K562 (cell line): Measurements from ENCODE around the gene FAM156A. TPM values are rescaled to one million over a fixed set of nuclear protein-coding genes. Genes with fewer than 3 reads are reported as not detected.

Source experiments
- ATF1 ChIP-seq, 2 experiments: fragments of 450-650 bp in 1 of 2; IDR thresholded peaks; 2 replicates each; pipeline ENCODE4 v1.6.1; 2016; ENCODE audit warnings: missing compliant biosample characterization in 1 of 2, missing genetic modification characterization in 1 of 2
- BRD4 ChIP-seq: fragments of 200-600 bp; sonication (generic); IDR thresholded peaks from 2 replicates; pipeline ENCODE4 v1.6.1; 2017; ENCODE audit warnings: inconsistent platforms
- C11orf30 ChIP-seq: fragments of 450-650 bp; IDR thresholded peaks from 2 replicates; pipeline ENCODE4 v1.6.1; 2016; ENCODE audit warnings: low read depth, mild to moderate bottlenecking
- CAMTA2 ChIP-seq: fragments of 250-450 bp; sonication (Bioruptor Pico); conservative IDR thresholded peaks from 2 replicates; pipeline ENCODE4 v1.5.1; 2022
- CBFB ChIP-seq: sonication (generic); formaldehyde crosslinking; IDR thresholded peaks from 2 replicates; pipeline ENCODE4 v1.4.0; 2020; ENCODE audit warnings: mild to moderate bottlenecking, missing genetic modification reagents
- ELF4 ChIP-seq: fragments of 450-650 bp; formaldehyde crosslinking; IDR thresholded peaks from 2 replicates; pipeline ENCODE4 v1.4.0; 2022; ENCODE audit warnings: missing genetic modification characterization
- HDAC8 ChIP-seq: fragments of 450-650 bp; IDR thresholded peaks from 2 replicates; pipeline ENCODE4 v1.6.1; 2016; ENCODE audit warnings: mild to moderate bottlenecking, missing genetic modification characterization, moderate library complexity, missing compliant biosample characterization
- HDGF ChIP-seq: fragments of 450-650 bp; IDR thresholded peaks from 2 replicates; pipeline ENCODE4 v1.6.1; 2016
- KAT8 ChIP-seq: fragments of 450-650 bp; IDR thresholded peaks from 2 replicates; pipeline ENCODE4 v1.6.1; 2016; ENCODE audit warnings: low read depth, mild to moderate bottlenecking
- KLF6 ChIP-seq: fragments of 250-450 bp; sonication (Bioruptor Pico); IDR thresholded peaks from 2 replicates; pipeline ENCODE4 v1.4.0; 2020; ENCODE audit warnings: mild to moderate bottlenecking, moderate library complexity, borderline replicate concordance
- NBN ChIP-seq: fragments of 450-650 bp; IDR thresholded peaks from 2 replicates; pipeline ENCODE4 v1.6.1; 2016; ENCODE audit warnings: low read depth, mild to moderate bottlenecking
- NFIC ChIP-seq: fragments of 450-650 bp; IDR thresholded peaks from 2 replicates; pipeline ENCODE4 v1.6.1; 2017; ENCODE audit warnings: mild to moderate bottlenecking, inconsistent platforms
- POLR2A ChIP-seq: fragments of 450-650 bp; conservative IDR thresholded peaks from 2 replicates; pipeline ENCODE4 v1.6.1; 2016
- RBBP5 ChIP-seq: fragments of 200-600 bp; sonication (generic); IDR thresholded peaks from 2 replicates; pipeline ENCODE4 v1.6.1; 2012; ENCODE audit warnings: borderline replicate concordance, mild to moderate bottlenecking, low read length, control low read depth, inconsistent platforms; ENCODE audit not compliant: insufficient read depth, poor library complexity, severe bottlenecking
- RFX1 ChIP-seq: fragments of 450-650 bp; IDR thresholded peaks from 2 replicates; pipeline ENCODE4 v1.6.1; 2016; ENCODE audit warnings: mild to moderate bottlenecking, moderate library complexity
- SMAD4 ChIP-seq: fragments of 250-450 bp; sonication (Bioruptor Pico); conservative IDR thresholded peaks from 2 replicates; pipeline ENCODE4 v1.8.0; 2021; ENCODE audit warnings: inconsistent platforms, mild to moderate bottlenecking, moderate library complexity
- SMARCA5 ChIP-seq: fragments of 450-650 bp; IDR thresholded peaks from 2 replicates; pipeline ENCODE4 v1.6.1; 2016
- TAF1 ChIP-seq: IDR thresholded peaks from 2 replicates; pipeline ENCODE4 v1.6.1; 2011; ENCODE audit warnings: mild to moderate bottlenecking, low read length, moderate library complexity; ENCODE audit not compliant: insufficient read depth, control insufficient read depth, severe bottlenecking; ENCODE audit errors: extremely low read depth
- U2AF2 ChIP-seq: fragments of 200-400 bp; formaldehyde crosslinking; optimal IDR thresholded peaks from 2 replicates; pipeline ENCODE3; 2017; ENCODE audit warnings: low read depth, mild to moderate bottlenecking, low read length
- XRCC5 ChIP-seq: fragments of 200-400 bp; formaldehyde crosslinking; IDR thresholded peaks from 2 replicates; pipeline ENCODE4 v1.6.1; 2017; ENCODE audit warnings: low read depth, mild to moderate bottlenecking, low read length
- YBX1 ChIP-seq: fragments of 450-650 bp; IDR thresholded peaks from 2 replicates; pipeline ENCODE4 v1.7.1; 2016; ENCODE audit warnings: mild to moderate bottlenecking
- YY1 ChIP-seq, 3 experiments: IDR thresholded peaks; 2 replicates each; pipeline ENCODE4 v1.6.1; 2011; ENCODE audit warnings: low read length in 2 of 3, mild to moderate bottlenecking in 2 of 3, moderate library complexity in 2 of 3, borderline replicate concordance in 1 of 3, control low read depth in 1 of 3, low read depth in 1 of 3; ENCODE audit not compliant: insufficient read depth in 3 of 3, insufficient replicate concordance in 2 of 3, control insufficient read depth in 1 of 3, insufficient read length in 1 of 3; ENCODE audit errors: extremely low read depth in 1 of 3
- ZNF124 ChIP-seq: sonication (generic); formaldehyde crosslinking; IDR thresholded peaks from 2 replicates; pipeline ENCODE4 v1.8.1; 2022; ENCODE audit warnings: missing genetic modification reagents
- ZNF224 ChIP-seq: sonication (generic); formaldehyde crosslinking; IDR thresholded peaks from 2 replicates; pipeline ENCODE4 v1.8.0; 2022; ENCODE audit warnings: mild to moderate bottlenecking, missing genetic modification reagents
- polyA plus RNA-seq, 8 experiments: library from polyadenylated mRNA; depleted of rRNA in 4 of 8; stranded (reverse) in 5 of 8; unstranded in 3 of 8; fragments of >200 nt; fragmentation: Nextera tagmentation in 2 of 8; fragmentation: Illumina TruSeq in 1 of 8; extraction: Ambion mirVana in 2 of 8; extraction: Trizol in 1 of 8; gene quantifications; 2 replicates each; pipeline versions ENCODE4 v1.2.1 to v1.2.3, GENCODE V29; 2011 to 2014; ENCODE audit warnings: inconsistent platforms in 1 of 8, missing spikeins in 1 of 8
- total RNA-seq, 7 experiments: library from RNA; depleted of rRNA in 6 of 7; stranded (reverse); fragments of >200 nt in 6 of 7; fragmentation: Illumina TruSeq in 2 of 7; extraction: Trizol in 2 of 7; gene quantifications; 2 replicates each; pipeline versions ENCODE4 v1.2.1 to v1.2.3, GENCODE V29; 2011 to 2021; ENCODE audit warnings: low replicate concordance in 1 of 7
- TF ChIP-seq, protein P1 (sequence below): fragments of 450-650 bp; IDR thresholded peaks from 2 replicates; pipeline ENCODE4 v1.6.1; 2016
- TF ChIP-seq, protein P2 (sequence below), 2 experiments: IDR thresholded peaks; 2 replicates each; pipeline ENCODE4 v1.6.1; 2011; ENCODE audit warnings: borderline replicate concordance in 1 of 2, control low read depth in 1 of 2, low read depth in 1 of 2, low read length in 1 of 2, mild to moderate bottlenecking in 1 of 2, mixed read lengths in 1 of 2, moderate library complexity in 1 of 2; ENCODE audit not compliant: insufficient read depth in 1 of 2, insufficient read length in 1 of 2, poor library complexity in 1 of 2, severe bottlenecking in 1 of 2; ENCODE audit errors: extremely low read depth in 1 of 2
- TF ChIP-seq, protein P3 (sequence below): fragments of 250-450 bp; sonication (Bioruptor Pico); IDR thresholded peaks from 2 replicates; pipeline ENCODE4 v1.8.0; 2022; ENCODE audit warnings: moderate library complexity, mild to moderate bottlenecking, inconsistent platforms

Gene FAM156A
- total and polyA plus RNA-seq, 9 of the 15 experiments (the other 6 are each of a cell fraction or from before 2014, with no cell fraction given): 1.9 to 20.3 (median 8.6) TPM

DNA sequence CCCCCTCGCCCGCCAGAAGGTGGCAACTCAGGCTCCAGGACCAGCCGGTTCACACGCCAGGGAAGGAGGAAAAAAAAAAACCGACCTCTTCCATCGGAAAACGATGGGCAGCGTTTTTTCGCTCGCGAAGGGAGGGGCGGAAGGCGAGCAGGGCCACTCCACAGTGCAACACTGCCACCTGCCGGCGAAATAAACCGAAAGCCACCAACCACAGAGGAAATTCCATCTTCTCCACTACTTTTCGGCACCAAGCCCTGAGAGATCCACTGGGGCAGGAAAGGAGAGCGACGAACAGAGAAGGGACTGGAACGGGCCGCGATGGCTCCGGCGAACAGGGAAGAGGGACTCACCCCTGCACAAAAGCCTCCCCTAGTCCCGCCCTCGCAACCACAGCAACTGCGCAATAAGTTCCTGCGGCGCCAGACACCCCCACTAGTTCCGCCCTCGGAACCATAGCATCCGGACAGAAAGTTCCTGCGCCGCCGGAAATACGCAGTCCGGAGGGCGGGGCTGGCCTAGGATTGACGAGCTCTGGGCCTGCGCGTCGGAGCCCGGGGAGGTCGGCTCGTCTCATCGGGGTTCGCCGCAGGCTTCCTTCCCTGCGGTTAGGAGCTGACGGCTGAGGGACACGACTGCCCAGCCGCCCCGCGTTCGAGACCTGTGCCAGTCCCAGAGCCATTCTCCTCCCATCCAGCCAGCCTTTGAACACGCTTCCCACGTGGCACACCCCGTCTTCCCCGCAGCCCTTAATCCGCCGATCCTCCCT is 23.4 kb downstream of the FAM156A start (continued):
- TF ChIP-seq U2AF2 (no peak), POLR2A (peak; percentile 83), SMARCA5 (no peak), CBFB (CRISPR knock-in tag) (no peak), BRD4 (no peak), C11orf30 (peak; percentile 97), ZNF124 (CRISPR knock-in tag) (no peak), TAF1 (peak; percentile 36), YY1 (IDR thresholded peaks at IDR 0.05; ENCODE audit: borderline replicate concordance in 1 of 3, control insufficient read depth in 1 of 3, extremely low read depth in 1 of 3, insufficient read depth in 3 of 3, insufficient read length in 1 of 3, insufficient replicate concordance in 2 of 3, low read depth in 1 of 3, low read length in 2 of 3) (peak in 1 of 3 experiments; percentile 26), HDGF (no peak), RBBP5 (no peak), KLF6 (0 out of 2 replicates have a peak, but pooled peaks have one; percentile 30), ZNF224 (CRISPR knock-in tag) (no peak), SMAD4 (CRISPR knock-in tag) (peak; percentile 59), YBX1 (no peak), RFX1 (peak; percentile 85), XRCC5 (0 out of 2 replicates have a peak, but pooled peaks have one; percentile 47), KAT8 (no peak), ELF4 (no peak), CAMTA2 (CRISPR knock-in tag) (no peak), ATF1 (CRISPR knock-in tag; IDR thresholded peaks at IDR 0.05) (no peak), ATF1 (tag; IDR thresholded peaks at IDR 0.05) (peak; percentile 93), NFIC (no peak), NBN (peak; percentile 60; the same call in 1 of the 2 replicates), HDAC8 (tag) (no peak)
- TF ChIP-seq, protein P1, sequence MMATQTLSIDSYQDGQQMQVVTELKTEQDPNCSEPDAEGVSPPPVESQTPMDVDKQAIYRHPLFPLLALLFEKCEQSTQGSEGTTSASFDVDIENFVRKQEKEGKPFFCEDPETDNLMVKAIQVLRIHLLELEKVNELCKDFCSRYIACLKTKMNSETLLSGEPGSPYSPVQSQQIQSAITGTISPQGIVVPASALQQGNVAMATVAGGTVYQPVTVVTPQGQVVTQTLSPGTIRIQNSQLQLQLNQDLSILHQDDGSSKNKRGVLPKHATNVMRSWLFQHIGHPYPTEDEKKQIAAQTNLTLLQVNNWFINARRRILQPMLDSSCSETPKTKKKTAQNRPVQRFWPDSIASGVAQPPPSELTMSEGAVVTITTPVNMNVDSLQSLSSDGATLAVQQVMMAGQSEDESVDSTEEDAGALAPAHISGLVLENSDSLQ: peak; percentile 84
- TF ChIP-seq, protein P2, sequence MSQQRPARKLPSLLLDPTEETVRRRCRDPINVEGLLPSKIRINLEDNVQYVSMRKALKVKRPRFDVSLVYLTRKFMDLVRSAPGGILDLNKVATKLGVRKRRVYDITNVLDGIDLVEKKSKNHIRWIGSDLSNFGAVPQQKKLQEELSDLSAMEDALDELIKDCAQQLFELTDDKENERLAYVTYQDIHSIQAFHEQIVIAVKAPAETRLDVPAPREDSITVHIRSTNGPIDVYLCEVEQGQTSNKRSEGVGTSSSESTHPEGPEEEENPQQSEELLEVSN (IDR thresholded peaks at IDR 0.05; ENCODE audit: borderline replicate concordance in 1 of 2, extremely low read depth in 1 of 2, insufficient read depth in 1 of 2, insufficient read length in 1 of 2, low read depth in 1 of 2, low read length in 1 of 2, poor library complexity in 1 of 2, severe bottlenecking in 1 of 2): peak in 1 of 2 experiments; percentile 22
- TF ChIP-seq, protein P3, sequence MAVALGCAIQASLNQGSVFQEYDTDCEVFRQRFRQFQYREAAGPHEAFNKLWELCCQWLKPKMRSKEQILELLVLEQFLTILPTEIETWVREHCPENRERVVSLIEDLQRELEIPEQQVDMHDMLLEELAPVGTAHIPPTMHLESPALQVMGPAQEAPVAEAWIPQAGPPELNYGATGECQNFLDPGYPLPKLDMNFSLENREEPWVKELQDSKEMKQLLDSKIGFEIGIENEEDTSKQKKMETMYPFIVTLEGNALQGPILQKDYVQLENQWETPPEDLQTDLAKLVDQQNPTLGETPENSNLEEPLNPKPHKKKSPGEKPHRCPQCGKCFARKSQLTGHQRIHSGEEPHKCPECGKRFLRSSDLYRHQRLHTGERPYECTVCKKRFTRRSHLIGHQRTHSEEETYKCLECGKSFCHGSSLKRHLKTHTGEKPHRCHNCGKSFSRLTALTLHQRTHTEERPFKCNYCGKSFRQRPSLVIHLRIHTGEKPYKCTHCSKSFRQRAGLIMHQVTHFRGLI (CRISPR knock-in tag): no peak
